GM19023 (cell line): Measurements from ENCODE around the gene CXCR1.
A peak's percentile ranks its signal among the peaks of the same experiment; 100 is the strongest.
"Not testable (repeated sequence)": the region's sequence is repeated elsewhere in the genome, so short reads cannot be mapped to it uniquely, and the experiment has no call there.

Experiments used
- ATAC-seq: cut with Tn5 transposase; IDR thresholded peaks from one replicate; pipeline ENCODE4 v1.9.1; 2021; ENCODE audit warnings: mild to moderate bottlenecking, moderate library complexity; ENCODE audit not compliant: unreplicated experiment

Gene CXCR1

GRCh38 chr2:218166791-218167190 lies at the start of gene CXCR1:
TSS of gene CXCR1 (minus strand) at chr2:218166962. CDS start at chr2:218165211, 1,751 bp downstream.
- no peak for ATAC-seq

- no peak for ATAC-seq
Observed at GRCh38 chr2:218216336-218216673, 49.5 kb upstream of the CXCR1 start.

- ATAC-seq: no peak
Observed at GRCh38 chr2:218214116-218214515, 47.4 kb upstream of the CXCR1 start.

- ATAC-seq: no peak
Observed at GRCh38 chr2:218209078-218209477, 42.3 kb upstream of the CXCR1 start.

- no peak for ATAC-seq
Observed at GRCh38 chr2:218202266-218202665, 35.5 kb upstream of the CXCR1 start.

GRCh38 chr2:218196974-218197373 lies 30.2 kb upstream of the CXCR1 start:
- ATAC-seq: no peak

- no peak for ATAC-seq
Observed at GRCh38 chr2:218194880-218195279, 28.1 kb upstream of the CXCR1 start.

GRCh38 chr2:218193701-218194100 lies 26.9 kb upstream of the CXCR1 start:
- ATAC-seq: no peak

GRCh38 chr2:218192902-218193430 lies 26.2 kb upstream of the CXCR1 start:
- ATAC-seq: no peak

GRCh38 chr2:218188528-218188927 lies 21.8 kb upstream of the CXCR1 start:
- no peak for ATAC-seq

- ATAC-seq: no peak
Observed at GRCh38 chr2:218187296-218188015, 20.7 kb upstream of the CXCR1 start.

- no peak for ATAC-seq
Observed at GRCh38 chr2:218186876-218187275, 20.1 kb upstream of the CXCR1 start.

- ATAC-seq: no peak
Observed at GRCh38 chr2:218186355-218186766, 19.6 kb upstream of the CXCR1 start.

GRCh38 chr2:218184331-218184730 lies 17.6 kb upstream of the CXCR1 start:
- no peak for ATAC-seq

- no peak for ATAC-seq
Observed at GRCh38 chr2:218180467-218181114, 13.8 kb upstream of the CXCR1 start.

GRCh38 chr2:218179782-218180181 lies 13.0 kb upstream of the CXCR1 start:
- no peak for ATAC-seq

- ATAC-seq: no peak
Observed at GRCh38 chr2:218172845-218173244, 6.1 kb upstream of the CXCR1 start.

GRCh38 chr2:218171744-218172143 lies 5.0 kb upstream of the CXCR1 start:
- ATAC-seq: not testable (repeated sequence)

- no peak for ATAC-seq
Observed at GRCh38 chr2:218169757-218170546, 3.2 kb upstream of the CXCR1 start.

- ATAC-seq: peak; percentile 72
Observed at GRCh38 chr2:218168635-218169462, 2.1 kb upstream of the CXCR1 start.

GRCh38 chr2:218168016-218168415 lies 1.3 kb upstream of the CXCR1 start:
- no peak for ATAC-seq
